Urothelium cell line (cell line): ENCODE measurements around the gene GLMP.
A peak's percentile ranks its signal among the peaks of the same experiment; 100 is the strongest.
"Not testable (repeated sequence)": the region's sequence is repeated elsewhere in the genome, so short reads cannot be mapped to it uniquely, and the experiment has no call there.

Source experiments
- DNase-seq: peaks from one replicate; pipeline ENCODE4 v3.0.0; 2011; ENCODE audit warnings: low spot score, mixed read lengths
- FAIRE-seq: peaks from 2 replicates; lab custom pipeline; 2011; peaks lifted over from hg19 to GRCh38; lab: Jason Lieb, UNC

Gene GLMP

GRCh38 chr1:156295391-156295947 lies at the start of gene GLMP:
Gene GLMP (minus strand): TSS chr1:156295679. CDS start chr1:156295645, 34 bp downstream.
- DNase-seq, result peak; percentile 32
- no peak for FAIRE-seq

- DNase-seq (no peak), FAIRE-seq (no peak)
Measured at GRCh38 chr1:156344409-156344808, 48.9 kb upstream of the GLMP start.

GRCh38 chr1:156342166-156342955 lies 46.9 kb upstream of the GLMP start:
- no peak for DNase-seq

DNA sequence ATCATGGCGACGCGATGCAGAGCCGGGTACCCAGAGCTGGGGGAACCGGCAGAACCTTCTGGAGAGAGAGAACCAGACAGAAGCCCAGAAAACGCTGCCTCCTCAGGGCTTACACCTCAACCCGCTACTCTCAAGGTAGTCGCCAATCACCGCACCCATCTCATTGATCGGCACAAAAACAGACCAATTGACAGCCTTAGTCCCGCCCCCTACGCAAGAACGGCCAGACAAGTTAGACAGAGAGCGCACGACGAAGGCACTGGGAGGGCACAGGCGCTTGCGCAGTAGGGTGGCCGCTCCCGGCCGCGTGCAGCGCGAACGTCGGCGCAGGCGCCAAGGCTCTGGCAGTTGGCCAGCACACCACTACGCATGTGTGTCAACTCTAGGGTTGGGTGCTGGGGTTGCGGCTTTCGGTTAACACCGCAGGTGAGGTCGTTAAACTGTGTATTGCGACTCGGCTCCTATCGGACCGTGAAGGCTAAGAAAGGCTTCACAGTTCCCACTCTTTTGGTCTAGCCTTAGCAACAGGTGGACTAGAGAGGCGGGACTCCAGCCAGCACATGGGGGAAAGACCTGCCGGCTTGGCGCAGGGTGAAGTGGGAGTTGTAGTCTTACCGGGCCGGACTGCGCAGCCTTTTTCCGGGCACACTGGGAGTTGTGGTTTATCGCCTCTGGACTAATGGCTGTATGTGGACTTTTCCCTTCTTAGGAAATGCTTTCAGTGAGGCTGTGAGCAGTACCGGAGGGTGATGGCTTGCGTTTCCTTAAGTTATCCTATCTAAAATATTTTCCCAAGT lies 42.9 kb upstream of the GLMP start, which contains the start of the genes CCT3 and TSACC:
TSS of gene CCT3 (minus strand) at position 113 of the 797 bp plus-strand sequence. CDS start at position 5, 108 bp downstream.
TSS of gene TSACC (plus strand) at position 347 of the 797 bp plus-strand sequence. CDS start 1,232 bp downstream, outside the sequence.
- DNase-seq (peak; percentile 99), FAIRE-seq (no peak)

More at GRCh38 chr1:156342166-156342955, 46.9 kb upstream of the GLMP start:
- no peak for FAIRE-seq

DNA sequence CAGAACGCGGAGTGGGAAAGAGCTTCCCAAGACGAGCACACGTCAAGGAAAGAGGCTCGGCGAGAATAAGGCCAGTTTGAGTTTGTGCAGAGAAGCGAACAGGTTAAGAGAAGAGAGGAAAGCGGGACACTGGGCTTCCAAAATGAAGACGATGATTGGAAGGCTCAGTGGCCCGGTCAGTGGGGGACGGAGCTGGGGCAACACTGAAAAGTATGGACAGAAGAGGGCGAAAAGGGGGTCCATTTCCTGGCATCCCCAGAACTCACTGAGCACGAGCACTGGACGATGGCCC lies 42.4 kb upstream of the GLMP start:
- FAIRE-seq, result no peak
- DNase-seq, result no peak

DNA sequence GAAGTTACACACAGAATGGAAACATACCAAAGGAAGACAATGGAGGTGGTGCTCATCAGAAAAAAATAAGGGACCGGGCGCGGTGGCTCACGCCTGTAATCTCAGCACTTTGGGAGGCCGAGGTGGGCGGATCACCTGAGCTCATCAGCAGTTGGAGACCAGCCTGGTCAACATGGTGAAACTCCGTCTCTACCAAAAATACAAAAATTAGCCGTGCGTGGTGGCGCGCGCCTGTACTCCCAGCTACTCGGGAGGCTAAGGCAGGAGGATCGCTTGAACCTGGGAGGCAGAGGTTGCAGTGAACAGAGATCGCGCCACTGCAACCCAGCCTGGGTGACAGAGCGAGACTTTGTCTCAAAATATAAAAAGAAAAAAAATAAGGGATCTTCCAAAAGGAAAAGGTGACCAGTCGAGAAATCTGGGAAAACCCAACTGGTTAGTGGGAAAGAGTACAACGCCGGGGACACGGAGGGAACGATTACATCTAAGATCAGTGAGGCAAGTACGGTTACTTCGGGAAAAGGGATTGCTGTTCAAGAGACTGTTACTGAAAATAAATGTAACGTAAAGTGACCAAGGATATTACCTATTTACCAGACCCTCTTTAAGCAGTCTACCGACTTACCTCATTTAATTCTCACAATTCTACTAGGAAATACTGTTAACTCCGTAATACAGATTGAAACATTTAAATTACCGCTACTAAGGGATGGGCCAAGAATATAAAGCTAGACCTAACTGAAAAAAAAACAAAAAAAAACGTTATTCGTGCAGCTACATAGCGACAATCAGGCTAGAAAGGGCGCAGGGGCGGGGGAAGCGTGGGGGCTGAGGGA lies 41.8 kb upstream of the GLMP start:
- FAIRE-seq, result no peak
- DNase-seq, result no peak

DNA sequence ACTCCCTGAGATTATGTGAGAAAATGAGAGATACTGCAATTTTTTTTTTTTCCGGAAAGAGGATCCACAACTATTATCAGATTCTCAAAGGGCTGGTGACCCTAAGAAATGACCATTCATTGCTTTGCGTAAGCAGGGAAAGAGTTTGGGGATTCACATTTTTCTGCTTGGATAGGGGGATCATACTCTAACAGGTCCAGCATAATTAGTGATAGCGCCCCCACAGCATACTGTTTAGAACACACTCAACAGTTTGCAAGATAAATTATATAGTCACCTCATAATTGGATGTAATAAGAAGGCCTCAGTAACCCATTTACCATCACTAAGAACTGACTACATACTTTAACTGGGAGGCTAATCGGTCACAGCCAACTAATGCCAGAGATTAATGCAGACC lies 40.8 kb upstream of the GLMP start:
- no peak for FAIRE-seq
- DNase-seq, result no peak

GRCh38 chr1:156323179-156323578 lies 27.7 kb upstream of the GLMP start:
- DNase-seq, FAIRE-seq: not testable (repeated sequence)

- DNase-seq (no peak), FAIRE-seq (no peak)
Measured at GRCh38 chr1:156320560-156320959, 25.1 kb upstream of the GLMP start.

GRCh38 chr1:156319664-156320063 lies 24.2 kb upstream of the GLMP start:
- DNase-seq (no peak), FAIRE-seq (no peak)

DNA sequence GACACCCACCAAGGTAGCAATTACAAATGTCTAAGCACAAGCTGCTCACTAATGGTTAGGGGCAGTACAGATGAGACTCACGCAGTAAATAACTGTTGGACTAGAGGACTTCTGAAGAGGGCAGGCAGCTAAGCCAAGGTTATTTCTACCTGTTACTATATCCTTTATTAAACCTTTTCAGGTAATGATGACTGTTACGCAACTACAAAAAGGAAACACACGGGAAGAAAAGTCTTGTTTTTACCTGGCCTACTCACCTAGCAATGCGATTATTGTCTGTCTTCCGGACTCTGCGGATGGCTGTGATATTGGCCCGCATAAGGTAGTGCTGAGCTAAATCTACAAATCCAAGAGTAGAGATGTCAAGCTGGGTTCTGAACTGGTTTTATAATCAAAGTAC lies 21.4 kb upstream of the GLMP start:
- DNase-seq, result no peak
- no peak for FAIRE-seq

GRCh38 chr1:156310962-156311361 lies 15.5 kb upstream of the GLMP start:
- FAIRE-seq (no peak), DNase-seq (no peak)

DNA sequence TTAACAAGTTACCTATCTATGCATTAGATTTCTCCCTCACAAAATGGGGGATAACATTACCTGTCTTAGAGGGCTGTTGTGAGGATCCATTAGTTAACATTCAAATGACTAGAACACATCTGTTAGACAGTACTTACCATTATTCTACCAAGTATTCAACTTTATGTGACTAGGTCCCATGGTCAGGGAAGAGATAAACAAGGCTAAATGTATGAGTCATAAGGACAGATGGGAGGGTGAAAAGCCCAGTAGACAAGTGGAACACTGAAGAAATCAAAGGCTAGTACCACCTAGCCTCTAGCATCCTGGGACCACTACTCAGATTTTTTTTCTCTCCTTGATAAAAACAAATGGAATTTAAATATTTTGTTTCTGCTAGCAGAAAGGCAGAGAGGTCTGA lies 12.6 kb upstream of the GLMP start:
- no peak for FAIRE-seq
- no peak for DNase-seq

DNA sequence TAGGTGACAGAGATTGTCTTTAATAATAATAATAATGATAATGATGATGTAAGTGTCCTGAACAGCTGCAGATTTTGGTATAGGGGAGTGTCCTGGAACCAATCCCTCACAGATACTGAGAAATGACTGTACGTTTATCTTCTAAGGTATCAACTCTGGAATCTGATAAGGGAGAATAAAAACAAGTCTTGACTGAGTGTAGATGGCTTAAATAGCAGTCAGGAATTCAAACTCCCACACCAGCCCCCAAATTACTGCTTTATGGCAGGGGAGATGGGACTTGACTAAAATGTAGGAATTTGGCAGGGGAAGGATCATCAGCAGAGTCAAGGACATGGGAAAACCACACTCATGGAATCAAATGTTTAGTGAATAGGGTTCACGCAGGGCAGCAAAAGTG lies 9.7 kb upstream of the GLMP start:
- DNase-seq (no peak), FAIRE-seq (no peak)

DNA sequence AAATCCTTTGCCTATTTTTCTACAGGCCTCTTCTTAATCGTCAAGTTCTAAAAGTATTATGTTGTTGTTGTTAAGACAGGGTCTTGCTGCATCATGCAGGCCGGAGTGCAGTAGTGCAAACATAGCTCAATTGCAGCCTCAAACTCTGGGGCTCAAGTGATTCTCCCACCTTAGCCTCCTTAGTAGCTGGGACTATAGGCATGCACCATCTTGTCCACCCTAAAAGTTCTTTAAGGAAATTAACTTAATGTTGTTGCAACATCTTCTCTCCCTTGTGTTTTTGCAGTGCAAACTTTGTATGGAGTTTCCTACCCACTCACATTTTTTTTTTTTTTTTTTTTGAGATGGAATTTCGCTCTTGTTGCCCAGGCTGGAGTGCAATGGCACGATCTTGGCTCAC lies 7.8 kb upstream of the GLMP start:
- no peak for DNase-seq
- no peak for FAIRE-seq

DNA sequence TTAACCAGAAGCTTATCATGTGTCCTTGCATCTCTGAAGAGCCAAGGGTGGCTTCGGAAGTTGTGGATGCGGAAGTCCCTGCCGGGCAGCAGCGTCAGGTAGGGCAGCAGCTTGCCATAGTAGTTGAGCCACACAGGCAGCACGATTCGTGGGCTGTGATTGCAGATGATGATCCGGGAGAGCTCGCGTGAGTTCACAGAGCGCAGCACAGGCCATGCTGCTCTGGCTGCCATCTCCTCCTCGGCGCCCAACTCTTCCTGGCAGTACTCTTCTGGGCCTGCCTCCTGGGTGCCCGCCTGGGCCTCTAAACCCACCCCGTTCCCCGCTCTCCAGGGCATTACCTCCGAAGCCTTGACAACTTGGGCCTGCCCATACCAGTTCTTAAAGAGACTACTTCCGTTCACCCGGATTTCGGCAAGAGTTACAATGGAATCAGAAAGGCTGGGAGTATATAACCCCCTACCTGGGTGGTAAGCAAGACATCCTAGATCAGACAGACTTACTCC lies 3.4 kb upstream of the GLMP start, which contains the start of gene VHLL:
TSS of gene VHLL (minus strand) at position 456 of the 506 bp plus-strand sequence. CDS start at position 338, 118 bp downstream.
- no peak for FAIRE-seq
- no peak for DNase-seq

DNA sequence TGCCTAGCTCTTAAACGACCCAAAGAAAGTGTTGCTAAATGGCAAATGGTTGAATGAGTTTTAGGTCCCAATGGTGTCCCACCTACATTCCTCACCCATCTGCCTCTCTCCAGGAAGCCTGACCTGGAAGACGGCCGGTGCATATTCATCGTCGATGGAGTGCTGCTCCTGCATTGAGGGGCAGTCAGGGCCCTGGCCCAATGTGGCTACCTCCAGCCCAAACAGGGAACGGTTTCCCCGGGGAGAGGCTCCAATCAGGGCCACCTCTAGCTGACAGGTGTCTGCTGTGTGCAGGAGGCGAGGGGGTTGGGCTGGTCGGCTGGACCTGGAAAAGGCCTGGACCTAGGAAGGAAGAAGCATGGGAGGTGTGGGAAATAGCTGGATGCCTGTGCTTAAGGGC lies 1.6 kb downstream of the GLMP start:
- FAIRE-seq, result no peak
- no peak for DNase-seq

DNA sequence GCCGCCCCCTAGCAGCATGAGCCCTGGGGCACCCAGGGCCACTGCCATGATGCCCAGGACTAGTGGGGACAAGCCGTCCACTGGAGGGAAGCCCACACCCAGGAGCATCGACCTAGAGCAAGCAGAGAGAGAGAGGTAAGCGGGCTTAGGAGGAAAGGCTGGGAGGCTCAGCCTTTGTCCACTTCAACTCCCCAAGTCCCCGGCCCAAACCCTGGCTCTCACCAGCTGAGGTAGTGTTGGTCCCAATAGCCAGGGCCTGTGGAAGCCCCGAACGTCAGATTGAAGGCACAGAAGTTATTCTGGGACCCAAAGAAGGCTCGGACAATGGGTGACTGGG lies 2.4 kb downstream of the GLMP start:
- DNase-seq (no peak), FAIRE-seq (no peak)

DNA sequence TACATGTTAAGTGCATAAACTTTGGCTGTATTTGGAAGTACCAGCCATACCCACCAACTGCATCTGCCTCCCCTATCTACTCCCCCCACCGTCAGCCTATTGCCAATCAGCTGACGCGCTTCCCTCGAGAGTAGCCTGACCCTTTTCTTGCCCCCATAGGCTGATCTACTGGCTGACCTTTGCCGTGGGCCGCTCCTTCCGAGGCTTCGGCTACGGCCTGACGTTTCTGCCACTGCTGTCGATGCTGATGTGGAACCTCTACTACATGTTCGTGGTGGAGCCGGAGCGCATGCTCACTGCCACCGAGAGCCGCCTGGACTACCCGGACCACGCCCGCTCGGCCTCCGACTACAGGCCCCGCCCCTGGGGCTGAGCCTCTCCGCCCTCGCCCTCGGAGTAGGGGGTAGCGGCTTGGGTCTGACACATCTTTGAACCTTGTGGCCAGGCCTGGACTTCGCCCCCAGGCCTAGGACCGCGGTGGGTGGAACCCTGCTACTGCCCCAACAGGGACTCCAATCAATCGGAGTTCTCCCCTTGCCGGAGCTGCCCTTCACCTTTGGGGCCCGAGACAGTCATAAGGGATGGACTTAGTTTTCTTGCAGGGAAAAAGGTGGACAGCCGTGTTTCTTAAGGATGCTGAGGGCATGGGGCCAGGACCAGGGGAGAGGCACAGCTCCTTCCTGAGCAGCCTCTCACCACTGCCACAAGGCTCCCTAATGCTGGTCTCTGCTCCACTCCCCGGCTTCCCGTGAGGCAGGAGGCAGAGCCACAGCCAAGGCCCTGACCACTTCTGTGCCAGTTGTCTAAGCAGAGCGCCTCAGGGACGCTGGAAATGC lies 4.0 kb downstream of the GLMP start:
- no peak for DNase-seq
- no peak for FAIRE-seq

GRCh38 chr1:156289857-156290256 lies 5.6 kb downstream of the GLMP start:
- FAIRE-seq (no peak), DNase-seq (no peak)
